ENCODE measurements around the gene CCDC43.
"Not testable (repeated sequence)": the region's sequence is repeated elsewhere in the genome, so short reads cannot be mapped to it uniquely, and the experiment has no call there.

Gene CCDC43

DNA sequence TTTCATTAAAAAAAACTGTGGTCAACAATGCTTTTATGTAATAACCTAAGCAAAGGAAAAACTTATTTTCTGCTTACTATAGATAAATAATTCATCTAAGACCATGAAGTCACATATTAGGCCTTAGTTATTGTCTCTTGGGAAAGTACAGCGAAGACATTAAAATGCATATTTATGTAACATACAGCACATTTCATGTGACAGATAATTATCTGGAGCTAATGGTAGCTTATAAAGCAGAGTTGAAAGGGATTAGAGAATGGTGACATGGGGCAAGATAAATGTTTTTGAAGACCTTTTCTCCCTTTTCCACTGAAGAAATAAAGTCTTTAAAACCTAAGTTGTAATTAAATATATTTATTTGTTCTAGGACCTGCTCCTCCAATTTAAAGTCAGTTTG lies 23.6 kb downstream of the CCDC43 start:
- DNase-seq (ENCODE audit: low read depth) = no peak

DNA sequence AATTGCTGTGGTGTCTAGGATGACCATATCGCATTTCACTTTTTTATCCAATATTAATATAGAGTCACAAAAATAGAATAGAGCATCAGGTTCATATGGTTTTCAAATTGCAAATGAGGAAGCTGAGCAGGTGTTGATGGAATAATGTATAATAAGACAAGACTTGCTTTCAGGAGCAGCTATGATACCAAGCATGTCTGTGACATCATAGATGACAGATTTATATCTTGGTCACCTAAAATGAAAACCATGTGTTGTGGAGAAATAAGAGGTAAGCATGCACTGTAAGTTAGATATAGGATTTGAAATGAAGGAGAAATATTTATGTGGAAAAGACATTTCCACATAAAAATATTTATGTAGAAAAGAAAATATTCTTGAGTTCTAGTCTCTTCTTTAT lies 24.7 kb downstream of the CCDC43 start:
- DNase-seq (ENCODE audit: low read depth) = no peak

DNA sequence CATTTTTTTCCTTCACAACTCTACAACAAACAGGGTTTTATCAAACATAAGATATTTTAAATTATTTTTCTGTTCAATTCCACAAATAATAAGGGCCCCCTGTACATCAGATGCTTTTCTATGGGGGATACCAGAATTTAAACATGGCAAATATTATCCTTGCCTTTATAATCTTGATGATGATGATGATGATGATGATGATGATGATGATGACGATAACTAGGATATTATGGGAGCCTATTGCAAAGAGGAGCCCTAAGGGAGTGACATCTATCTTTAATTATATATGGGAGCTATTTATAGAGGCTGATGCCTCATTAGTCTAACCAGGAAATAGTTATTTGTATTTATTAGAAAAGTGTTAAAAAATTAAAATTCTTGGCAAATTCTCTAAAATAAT lies 26.5 kb downstream of the CCDC43 start:
- no peak for DNase-seq (ENCODE audit: low read depth)

DNA sequence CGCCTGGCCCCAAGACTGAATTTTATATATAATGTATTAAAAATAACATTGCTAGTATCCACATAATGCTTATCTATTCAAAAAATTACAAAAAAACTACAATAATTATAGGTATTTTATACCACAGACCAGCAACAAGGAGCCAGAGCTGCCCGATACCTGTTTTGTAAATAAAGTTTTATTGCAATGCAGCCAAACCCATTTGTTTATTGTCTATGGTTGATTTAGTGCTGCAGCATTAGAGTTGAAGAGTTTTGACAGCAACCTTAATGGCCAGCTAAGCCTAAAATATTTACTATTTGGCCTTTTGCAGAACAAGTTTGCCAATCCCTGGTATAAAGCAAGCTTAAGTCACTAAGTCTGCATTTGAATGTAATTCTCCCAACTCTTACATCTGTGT lies 27.7 kb downstream of the CCDC43 start:
- no peak for DNase-seq (ENCODE audit: low read depth)

DNA sequence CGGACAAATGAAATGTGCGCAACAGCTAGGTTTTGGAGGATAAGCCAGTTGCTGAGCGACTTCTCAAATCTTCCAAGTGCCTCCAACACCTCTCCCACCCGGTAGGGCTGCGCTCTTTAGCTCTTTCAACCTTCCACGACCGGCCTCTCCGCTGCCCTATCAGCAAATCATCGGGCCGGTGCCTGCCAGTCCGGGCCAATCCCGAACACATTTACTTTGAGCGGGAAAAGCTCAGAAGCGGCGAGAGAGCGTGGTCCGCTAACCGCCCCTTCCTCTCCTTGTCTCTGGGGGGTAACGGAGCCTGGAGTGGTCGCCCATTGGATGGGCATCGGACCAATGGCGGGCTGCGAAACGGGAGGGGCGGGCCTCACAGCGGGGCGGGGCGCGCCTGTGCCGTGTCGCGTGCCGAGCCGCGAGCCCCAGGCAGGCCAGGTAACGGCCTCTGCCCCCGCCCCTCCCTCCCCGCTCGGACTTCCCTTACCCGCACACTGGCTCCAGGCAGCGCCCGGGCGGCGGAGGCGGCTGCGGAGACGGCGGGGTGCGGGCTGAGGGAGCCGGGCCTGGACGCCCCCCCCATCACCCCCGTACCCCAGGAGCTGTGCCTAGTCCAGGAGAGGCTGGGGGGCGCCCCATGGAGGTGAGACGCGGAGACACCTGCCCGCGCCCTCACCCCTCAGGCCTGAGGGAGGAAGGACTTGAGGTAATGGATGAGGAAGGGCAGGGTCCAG lies 33.4 kb downstream of the CCDC43 start, which contains the start of gene MEIOC:
Gene MEIOC (plus strand): TSS at position 486 of the 728 bp plus-strand sequence. CDS start 146 bp downstream, at position 632.
- DNase-seq (ENCODE audit: low read depth) = peak; percentile 56

DNA sequence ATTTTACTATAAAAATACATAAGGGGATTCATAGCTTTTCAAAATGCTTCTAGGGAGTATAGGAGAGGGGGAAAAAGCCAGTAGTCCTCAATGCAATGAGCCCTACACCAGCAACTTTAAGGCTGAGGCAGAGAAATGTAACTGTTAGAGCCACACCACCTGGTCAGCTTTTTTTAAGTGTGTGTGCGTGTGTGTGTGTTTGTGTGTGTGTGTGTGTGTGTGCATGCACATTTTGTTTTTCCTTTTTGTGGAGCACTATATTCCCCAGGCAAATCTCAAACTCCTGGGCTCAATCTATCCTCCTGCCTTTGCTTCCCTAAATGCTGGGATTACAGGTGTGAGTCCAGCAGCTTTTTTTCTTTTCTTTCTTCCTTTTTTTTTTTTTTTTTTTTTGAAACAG lies 35.6 kb downstream of the CCDC43 start:
- no peak for DNase-seq (ENCODE audit: low read depth)

DNA sequence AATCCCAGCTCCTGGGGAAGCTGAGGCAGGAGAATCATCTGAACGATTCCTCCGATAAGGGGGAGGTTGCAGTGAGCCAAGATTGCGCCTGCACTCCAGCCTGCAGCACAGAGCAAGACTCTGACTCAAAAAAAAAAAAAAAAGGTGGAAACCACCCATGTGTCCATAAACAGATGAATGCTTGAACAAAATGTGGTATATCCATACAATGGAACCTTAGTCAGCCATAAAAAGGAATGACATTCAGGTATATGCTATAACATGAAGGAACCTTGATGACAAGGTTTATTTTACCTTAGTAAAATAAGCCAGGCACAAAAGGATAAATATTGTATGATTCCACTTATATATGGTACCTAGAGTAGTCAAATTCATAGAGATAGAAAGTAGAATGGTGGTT lies 36.2 kb downstream of the CCDC43 start:
- DNase-seq (ENCODE audit: low read depth) = no peak

DNA sequence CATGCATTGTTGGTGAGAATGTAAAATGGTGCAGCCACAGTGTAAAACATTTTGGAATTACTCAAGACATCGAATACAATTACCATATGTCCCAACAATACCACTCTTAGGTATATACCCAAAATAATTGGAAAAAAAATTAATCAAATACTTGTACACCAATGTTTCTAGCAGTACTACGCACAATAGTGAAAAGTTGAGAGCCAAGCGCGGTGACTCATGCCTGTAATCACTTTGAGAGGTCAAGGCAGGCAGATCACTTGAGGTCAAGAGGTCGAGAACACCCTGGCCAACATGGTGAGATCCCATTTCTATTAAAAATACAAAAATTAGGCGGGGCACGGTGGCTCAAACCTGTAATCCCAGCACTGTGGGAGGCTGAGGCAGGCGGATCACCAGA lies 36.8 kb downstream of the CCDC43 start:
- DNase-seq (ENCODE audit: low read depth) = no peak

DNA sequence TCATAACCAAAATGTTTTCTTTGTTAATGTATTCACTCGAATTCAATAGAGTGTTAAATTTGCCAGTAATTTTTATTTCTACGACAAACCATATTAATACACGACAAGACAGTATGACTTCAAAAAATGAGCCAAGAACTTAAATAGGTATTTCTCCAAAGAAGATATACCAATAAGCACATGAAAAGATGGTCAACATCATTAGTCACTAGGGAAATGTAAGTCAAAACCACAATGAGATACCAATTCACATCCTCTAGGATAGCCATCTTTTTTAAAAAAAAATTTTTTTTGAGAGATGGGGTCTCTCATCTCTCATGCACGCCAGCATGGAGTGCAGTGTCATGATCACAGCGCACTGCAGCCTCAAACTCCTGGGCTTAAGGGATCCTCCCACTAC lies 38.3 kb downstream of the CCDC43 start:
- DNase-seq (ENCODE audit: low read depth) = no peak

DNA sequence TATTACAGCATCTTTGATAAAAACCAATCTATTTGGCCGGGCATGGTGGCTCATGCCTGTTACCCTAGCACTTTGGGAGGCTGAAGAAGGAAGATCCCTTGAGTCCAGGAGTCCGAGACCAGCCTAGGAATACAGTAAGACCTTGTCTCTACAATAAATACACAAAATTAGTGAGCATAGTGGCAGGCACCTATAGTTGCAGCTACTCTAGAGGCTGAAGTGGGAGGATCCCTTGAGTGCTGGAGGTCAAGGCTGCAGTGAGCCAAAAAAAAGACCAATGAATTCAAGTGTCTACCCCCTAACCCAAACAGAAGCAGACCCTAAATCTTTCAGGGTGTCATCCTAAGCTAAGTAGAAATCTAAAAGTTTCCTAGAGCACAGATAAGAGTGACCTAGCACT lies 40.6 kb downstream of the CCDC43 start:
- DNase-seq (ENCODE audit: low read depth) = no peak

DNA sequence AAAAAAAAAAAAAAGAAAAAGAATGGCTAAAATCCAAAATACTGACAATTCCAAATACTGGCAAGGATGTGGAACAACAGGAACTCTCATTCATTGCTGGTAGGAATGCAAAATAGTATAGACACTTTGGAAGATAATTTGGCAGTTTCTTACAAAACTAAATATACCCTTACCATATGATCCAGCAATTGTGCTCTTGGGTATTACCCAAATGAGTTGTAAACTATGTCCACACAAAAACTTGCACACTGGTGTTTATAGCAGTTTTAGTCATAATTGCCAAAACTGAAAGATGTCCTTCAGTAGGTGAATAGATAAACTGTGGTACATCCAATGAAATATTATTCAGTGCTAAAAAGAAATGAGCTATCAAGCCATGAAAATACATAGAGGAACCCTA lies 41.8 kb downstream of the CCDC43 start:
- no peak for DNase-seq (ENCODE audit: low read depth)

DNA sequence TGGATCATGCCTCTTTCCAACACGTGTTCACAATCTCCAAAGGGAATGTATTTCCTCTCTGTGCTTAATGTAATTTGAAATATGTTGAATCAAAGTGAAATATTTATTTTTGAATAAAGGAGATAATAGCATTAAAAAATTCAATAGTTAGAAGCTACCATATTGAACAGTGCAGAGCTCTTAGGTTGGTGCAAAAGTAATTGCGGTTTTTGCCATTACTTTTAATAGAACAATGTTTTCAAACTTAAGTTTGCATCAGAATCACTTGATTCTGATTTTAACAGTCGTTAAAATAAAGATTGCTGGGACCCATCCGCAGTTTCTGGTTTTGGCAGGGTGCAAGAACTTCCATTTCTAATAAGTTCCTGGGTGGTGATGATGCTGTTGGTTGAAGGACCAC lies 43.3 kb downstream of the CCDC43 start:
- DNase-seq (ENCODE audit: low read depth) = no peak

DNA sequence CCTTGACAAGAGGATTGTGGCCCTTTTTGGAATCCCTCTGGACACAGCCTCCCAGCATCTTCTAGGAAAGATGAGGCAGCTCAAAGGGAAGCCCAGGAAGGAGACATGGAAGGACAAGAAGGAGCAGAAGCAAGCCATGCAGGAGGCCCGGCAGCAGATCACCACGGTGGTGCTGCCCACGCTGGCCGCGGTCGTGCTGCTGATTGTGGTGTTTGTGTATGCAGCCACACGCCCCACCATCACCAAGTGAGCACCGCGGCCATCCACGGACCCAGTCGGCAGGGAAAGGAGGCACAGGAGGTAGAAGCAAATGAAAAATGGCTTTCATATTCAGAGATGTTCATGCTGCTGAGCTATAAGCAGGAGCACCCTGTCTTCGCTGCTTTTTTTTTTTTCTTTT lies 44.2 kb downstream of the CCDC43 start:
- no peak for DNase-seq (ENCODE audit: low read depth)

DNA sequence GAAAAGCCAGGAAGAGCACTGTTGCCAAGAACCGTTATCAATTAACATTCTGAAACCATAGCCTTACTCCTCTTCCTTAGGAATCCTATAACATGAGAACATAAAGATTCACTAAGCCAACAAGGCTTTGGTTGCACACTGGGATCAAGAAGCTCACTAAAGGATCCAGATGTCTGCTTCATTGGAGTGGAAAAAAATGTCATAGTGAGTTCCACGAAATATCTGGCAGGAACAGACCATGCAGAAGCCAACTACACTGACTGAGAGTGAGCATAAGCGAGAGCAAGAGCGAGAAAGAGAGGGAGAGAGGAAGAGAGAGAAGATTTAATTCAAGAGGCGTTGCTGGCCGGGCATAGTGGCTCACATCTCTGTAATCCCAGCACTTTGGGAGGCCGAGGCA lies 46.7 kb downstream of the CCDC43 start:
- DNase-seq (ENCODE audit: low read depth) = no peak

DNA sequence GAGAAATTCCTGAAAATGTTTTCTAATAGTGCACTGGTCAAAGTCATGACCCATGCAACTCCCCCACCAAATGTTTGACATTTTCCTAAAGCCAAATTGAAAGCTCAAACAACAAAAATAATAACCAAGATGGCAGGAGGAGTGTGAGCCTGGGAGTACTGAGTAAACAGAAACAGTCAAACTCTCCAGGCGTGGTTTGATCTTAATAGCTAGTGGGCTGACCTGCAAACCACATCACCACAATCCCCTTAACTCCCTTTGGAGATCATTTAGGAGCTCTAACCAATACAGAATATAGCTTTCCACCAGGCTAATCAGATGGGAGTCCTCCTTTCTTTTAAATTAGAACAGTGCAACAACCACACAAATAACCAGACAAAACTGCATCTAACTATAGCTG lies 52.5 kb downstream of the CCDC43 start:
- DNase-seq (ENCODE audit: low read depth) = no peak

DNA sequence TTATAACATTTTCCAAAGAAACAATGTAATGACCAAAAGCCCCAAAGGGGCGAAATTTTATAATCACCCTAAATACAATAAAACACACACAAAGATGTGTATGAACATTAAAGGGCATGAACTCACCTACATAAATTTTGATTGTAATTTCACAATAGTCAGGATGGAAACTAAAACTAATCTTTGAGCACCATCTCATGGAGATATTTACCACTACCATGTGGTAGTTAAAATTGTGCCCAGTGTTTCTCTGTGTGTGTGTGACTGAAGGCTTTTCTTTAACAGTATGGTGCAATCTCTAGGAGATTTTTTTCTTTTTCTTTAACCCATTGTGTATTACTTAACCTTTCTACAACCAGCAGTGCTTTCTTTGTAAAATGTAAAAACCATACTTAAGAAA lies 53.0 kb downstream of the CCDC43 start:
- DNase-seq (ENCODE audit: low read depth) = no peak

DNA sequence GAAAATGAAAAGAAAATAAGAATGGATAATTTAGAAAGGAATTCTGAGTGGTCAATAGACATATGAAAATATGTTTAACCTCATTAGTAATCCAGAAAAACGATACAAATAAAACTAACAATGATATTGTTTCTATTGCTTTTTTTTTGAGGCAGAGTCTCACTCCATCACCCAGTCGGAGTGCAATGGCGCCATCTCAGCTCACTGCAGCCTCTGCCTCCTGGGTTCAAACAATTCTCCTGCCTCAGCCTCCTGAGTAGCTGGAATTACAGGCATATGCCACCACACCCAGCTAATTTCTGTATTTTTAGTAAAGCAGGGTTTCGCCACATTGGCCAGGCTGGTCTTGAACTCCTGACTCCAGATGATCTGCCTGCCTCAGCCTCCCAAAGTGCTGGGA lies 55.2 kb downstream of the CCDC43 start:
- DNase-seq (ENCODE audit: low read depth) = not testable (repeated sequence)

DNA sequence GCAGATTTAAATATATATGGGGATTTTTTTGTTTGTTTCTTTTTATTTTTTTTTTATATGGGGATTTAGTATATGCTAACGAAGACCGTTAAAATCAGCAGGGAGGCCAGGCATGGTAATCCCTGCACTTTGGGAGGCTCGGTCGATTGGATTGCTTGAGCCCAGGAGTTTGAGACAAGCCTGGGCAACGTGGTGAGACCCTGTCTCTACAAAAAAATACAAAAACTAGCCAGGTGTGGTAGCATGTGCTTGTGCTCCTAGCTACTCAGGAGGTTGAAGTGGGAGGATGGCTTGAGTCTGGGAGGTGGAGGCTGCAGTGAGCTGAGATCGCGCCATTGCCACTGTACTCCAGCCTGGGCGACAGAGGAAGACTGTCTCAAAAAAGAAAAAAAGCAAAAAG lies 55.6 kb downstream of the CCDC43 start:
- DNase-seq (ENCODE audit: low read depth) = no peak

DNA sequence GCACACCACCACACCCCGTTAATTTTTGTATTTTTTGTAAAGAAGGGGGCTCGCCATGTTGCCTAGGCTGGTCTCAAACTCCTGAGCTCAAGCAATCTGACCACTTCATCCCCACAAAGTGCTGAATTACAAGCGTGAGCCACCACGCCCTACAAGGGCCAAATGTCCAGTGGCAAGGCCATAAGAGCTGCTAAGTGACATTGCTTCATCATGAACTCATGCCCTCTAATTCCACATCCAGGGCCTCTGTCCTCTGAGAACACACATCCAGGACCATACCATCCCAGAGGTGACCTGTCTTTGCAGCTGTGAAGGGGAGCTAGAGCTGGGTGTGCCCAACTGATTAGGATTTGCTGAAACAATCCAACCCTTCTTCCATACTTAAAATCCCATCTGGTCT lies 58.9 kb downstream of the CCDC43 start:
- DNase-seq (ENCODE audit: low read depth) = no peak

DNA sequence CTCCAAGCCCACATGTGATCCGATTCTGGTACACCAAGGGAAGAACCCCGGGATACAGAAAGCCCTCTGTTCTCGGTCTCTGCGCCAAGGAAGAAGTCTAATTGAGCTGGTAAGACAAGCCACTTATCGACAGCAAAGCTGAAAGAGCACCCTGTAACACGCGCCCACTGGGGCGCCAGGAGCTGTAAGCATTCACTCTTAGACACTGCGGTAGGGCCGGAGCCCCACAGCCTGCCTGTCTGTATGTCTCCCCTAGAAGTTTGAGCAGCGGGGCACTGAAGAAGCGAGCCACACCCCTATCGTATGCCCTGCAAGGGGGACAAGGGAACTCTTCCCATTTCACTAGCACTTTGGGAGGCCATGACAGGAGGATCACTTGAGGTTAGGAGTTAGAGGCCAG lies 60.3 kb downstream of the CCDC43 start:
- DNase-seq (ENCODE audit: low read depth) = no peak

DNA sequence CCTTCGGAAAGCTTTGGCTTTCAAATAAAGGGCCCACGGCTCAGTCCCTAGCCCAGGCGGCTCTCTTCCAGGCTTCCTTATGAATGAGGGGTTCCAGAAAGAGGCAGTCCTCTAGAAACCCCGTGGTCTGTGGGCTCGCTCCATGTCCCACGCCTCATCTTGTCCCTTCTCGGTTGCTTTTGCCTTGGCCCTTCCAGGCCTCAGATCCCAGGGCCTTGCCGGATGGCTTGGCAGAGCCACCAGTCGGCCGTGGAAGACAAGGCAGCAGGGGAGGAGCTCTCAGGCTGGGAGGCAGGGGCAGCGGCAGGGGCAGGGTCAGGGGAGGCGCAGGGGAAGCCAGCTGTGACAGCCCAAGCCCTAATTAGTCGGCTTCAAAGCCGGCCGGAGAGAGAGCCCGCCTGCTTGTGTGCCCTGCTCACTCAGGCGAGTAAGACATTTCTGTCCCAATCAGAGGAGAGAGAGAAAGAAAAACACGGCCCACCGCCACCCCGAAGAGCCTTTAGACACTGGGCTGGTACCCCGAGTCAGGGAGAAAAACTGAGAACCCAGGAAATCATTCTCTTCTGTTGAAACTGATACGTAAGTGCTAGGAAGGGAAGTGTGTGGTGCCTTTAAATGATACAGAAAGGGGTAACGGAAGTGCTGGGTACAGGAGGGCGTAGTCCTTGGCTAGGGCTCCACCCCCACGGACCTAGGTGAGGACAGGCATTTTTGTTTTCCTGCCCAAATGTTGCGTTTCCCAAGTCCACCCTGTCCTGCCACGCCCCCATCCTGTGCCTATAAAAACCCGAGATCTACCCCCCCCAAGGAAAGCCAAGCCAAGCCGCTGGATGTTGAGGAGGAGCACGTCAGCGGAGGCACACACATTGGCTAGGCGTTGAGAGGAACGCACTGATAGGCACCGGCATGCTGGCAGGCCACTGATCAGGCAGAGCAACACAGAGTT lies 61.1 kb downstream of the CCDC43 start:
- DNase-seq (ENCODE audit: low read depth) = no peak

DNA sequence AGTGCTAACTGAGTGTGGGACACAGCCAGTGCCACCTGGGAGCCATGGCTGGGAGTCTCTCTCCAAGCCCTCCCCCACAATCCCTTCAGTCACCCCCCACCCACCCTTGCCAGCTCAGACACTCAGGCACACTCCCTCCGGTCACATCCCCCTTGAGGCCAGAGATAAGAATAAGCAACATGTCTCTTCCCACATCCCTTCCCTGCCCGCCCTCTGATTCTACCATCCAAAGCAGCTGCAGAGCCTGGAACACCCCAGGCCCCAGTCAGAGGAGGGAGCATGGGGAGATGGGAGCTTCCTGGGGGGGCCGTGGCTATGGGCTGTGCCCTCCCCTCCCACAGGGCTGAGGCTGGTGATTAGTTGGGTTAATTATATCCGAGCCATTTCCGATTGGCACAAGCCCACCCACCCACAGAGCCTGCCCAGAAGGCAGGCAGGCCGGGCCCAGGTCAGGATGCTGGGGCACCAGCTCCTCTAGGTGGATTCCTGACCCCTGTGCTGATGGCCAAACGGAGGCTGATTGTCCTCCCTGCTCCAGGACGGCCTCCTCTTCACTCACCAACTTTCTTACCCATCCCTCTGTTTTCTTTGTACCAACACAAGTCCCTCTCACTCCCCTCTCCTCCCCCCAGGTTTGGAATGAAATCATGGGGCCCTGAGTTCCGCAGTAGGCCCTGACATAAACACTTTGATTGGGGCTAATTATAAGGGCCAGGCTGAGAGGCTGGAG lies 61.9 kb downstream of the CCDC43 start:
- DNase-seq (ENCODE audit: low read depth) = no peak

Data from CMK (cell line).